ENCODE data around the gene ERBB2. TPM values are rescaled to one million over a fixed set of nuclear protein-coding genes. Genes with fewer than 3 reads are reported as not detected.

Gene ERBB2
- total and polyA plus RNA-seq, 2 of the 13 experiments (the other 11 are each of a cell fraction or from before 2014, with no cell fraction given) = 57.7 to 64.1 TPM

- POLR2A ChIA-PET = interaction anchor here (0.7 to 4.1 kb wide), 5 partner anchors 14 to 71 kb away, joined by 3 to 25 read pairs (median 6); partner anchors contain the start of gene PGAP3
- 5% methylated on average over 83 of the region's 85 CpGs for WGBS (ENCODE audit: low lambda C conversion rate)
- TF ChIP-seq ZNF296 (CRISPR knock-in tag; conservative IDR thresholded peaks at IDR 0.05) (no peak), HINFP (CRISPR knock-in tag; IDR thresholded peaks at IDR 0.05; ENCODE audit: low read depth) (0 out of 2 replicates have a peak, but pooled peaks have one; percentile 48), ZBTB49 (CRISPR knock-in tag; IDR thresholded peaks at IDR 0.05; ENCODE audit: borderline replicate concordance) (0 out of 2 replicates have a peak, but pooled peaks have one; percentile 59), ZNF543 (CRISPR knock-in tag; IDR thresholded peaks at IDR 0.05) (0 out of 2 replicates have a peak, but pooled peaks have one; percentile 64), ZSCAN29 (CRISPR knock-in tag; conservative IDR thresholded peaks at IDR 0.05) (0 out of 2 replicates have a peak, but pooled peaks have one; percentile 56), ZNF280B (CRISPR knock-in tag; IDR thresholded peaks at IDR 0.05; ENCODE audit: borderline replicate concordance) (peak; percentile 82; the same call in 1 of the 2 replicates), PHF21A (CRISPR knock-in tag; IDR thresholded peaks at IDR 0.05) (0 out of 2 replicates have a peak, but pooled peaks have one; percentile 44), NFAT5 (CRISPR knock-in tag; IDR thresholded peaks at IDR 0.05) (peak; percentile 70; the same call in 1 of the 2 replicates)
These were observed 31.6 kb upstream of the ERBB2 start, which contains the start of gene PNMT for GRCh38 chr17:39667945-39668924. Gene PNMT, plus strand, starts transcription at chr17:39668453. Its CDS starts 23 bp downstream, at chr17:39668476.

More at GRCh38 chr17:39667945-39668924, 31.6 kb upstream of the ERBB2 start, which contains the start of gene PNMT:
- peak within 1 kb of the TSS; percentile 24 to 66 (median 46); a peak in 5 of 6 replicates for H3K4me3 ChIP-seq (replicated peaks in 1 of 3; ENCODE audit: insufficient read depth in 1 of 3, low read depth in 2 of 3, low read length in 3 of 3)
- H3K9me3 ChIP-seq (ENCODE audit: low read length) = no peaks in the 10 kb centered on the region
- no peaks in the 10 kb centered on the region for H4K20me1 ChIP-seq (ENCODE audit: insufficient read depth, low read length)
- no peak within 1 kb of the TSS for H2AFZ ChIP-seq (ENCODE audit: low read length)
- FAIRE-seq (peak; percentile 37), ATAC-seq (peak; percentile 39), DNase-seq (ENCODE audit: low spot score) (peak; percentile 56)
- no peaks in the 10 kb centered on the region for H3K36me3 ChIP-seq (replicated peaks in 1 of 2; ENCODE audit: control insufficient read depth in 1 of 2, insufficient read depth in 2 of 2, low read length in 2 of 2)
- intact Hi-C loops (cut with micrococcal nuclease; ENCODE audit: unreplicated experiment) (loop anchor here (2.0 kb wide), 1 partner anchor 45 kb away; no protein-coding TSS in a partner anchor), in situ Hi-C loops (cut with HindIII; ENCODE audit: extremely low pct_ligation_motif_present, low pct_unique_long_range_greater_than_20kb) (no loop called here)
- peaks cover 11 to 51% of the 10 kb centered on the region in 2 experiments for H3K27me3 ChIP-seq (ENCODE audit: control insufficient read depth in 1 of 2, insufficient read depth in 2 of 2, low read length in 2 of 2)
- peaks cover 77% of the 10 kb centered on the region for H3K4me1 ChIP-seq (ENCODE audit: insufficient read depth, low read length)
- CTCF ChIA-PET (ENCODE audit: low intra/inter-chr PET ratio, low total read pairs) = interaction anchor here (1.0 to 8.5 kb wide), 5 partner anchors 15 to 86 kb away, joined by 3 to 136 read pairs (median 5); partner anchors contain the start of gene MIEN1
- BruUV-seq (replicated peaks) = no TSS peak
- H3K79me2 ChIP-seq (ENCODE audit: insufficient read depth, low read length) = no peaks in the 10 kb centered on the region
- H3K27ac ChIP-seq (ENCODE audit: extremely low read length, insufficient read depth, low read length) = no peak within 1 kb of the TSS
- H3K9ac ChIP-seq (ENCODE audit: insufficient read depth, low read depth, low read length) = peak within 1 kb of the TSS; percentile 60
- H3K4me2 ChIP-seq (ENCODE audit: low read depth, low read length) = peak within 1 kb of the TSS; percentile 81
